Stimulated activated CD8-positive, alpha-beta memory T cell treated with anti-CD3 and anti-CD28 coated beads, Interleukin-7, amount 100 ng/mL, for 24 hours (primary cell): ENCODE measurements around the gene CD81.
"Not testable (repeated sequence)": the region's sequence is repeated elsewhere in the genome, so short reads cannot be mapped to it uniquely, and the experiment has no call there.

Source experiments
- DNase-seq: peaks from one replicate; pipeline ENCODE4 v3.0.0-alpha.2; 2020; ENCODE audit warnings: low read depth

Gene CD81

DNA sequence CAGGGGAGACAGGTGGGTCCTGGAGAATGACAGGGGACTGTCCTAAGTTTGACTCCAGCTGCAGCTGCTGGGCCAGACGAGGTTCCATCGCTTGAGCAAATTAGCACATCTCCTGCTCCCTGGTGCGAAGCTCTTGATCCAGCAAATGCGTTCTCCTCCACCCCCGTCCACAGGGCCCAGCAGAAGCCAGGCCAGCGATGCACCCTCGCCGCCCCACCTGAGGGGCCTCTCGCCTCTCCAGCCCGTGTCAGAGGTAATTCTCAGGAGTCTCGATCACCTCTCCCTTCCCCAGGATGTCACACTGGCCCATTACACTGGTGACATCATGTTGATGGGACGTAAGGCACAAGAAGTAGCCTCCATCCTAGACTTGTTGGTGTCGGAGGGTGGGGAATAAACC, 19.5 kb upstream of the CD81 start:
- DNase-seq: not testable (repeated sequence)

DNA sequence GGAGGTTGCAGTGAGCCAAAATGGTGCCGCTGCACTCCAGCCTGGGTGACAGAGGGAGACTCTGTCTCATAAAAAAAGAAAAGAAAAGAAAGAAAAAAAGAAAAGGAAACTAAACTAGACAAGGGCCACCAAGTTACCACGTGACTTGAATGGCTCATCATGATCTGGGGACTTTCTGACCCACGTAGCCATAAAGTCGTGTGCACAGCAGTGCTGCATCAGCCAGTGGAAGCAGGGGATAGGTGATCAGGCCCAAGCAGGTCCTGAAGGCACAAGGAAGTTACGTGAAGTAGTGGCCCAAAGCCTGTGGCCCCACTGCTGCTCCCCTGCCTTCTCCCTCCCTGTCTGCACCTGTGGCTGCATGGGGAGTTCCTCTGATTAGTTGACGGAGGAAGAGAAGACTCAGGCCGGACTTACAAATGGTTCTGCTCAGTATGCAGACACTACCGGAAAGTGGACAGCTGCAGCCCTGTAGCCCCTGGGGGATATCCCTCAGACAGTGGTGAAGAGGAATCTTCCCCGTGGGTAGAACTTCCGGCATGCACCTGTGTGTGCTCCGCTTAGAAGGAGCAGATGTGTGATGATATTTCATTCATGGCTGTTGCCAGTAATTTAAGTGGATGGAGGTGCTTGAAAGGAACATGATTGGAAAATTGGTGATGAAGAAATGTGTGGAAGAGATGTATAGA, 18.2 kb upstream of the CD81 start:
- no peak for DNase-seq

DNA sequence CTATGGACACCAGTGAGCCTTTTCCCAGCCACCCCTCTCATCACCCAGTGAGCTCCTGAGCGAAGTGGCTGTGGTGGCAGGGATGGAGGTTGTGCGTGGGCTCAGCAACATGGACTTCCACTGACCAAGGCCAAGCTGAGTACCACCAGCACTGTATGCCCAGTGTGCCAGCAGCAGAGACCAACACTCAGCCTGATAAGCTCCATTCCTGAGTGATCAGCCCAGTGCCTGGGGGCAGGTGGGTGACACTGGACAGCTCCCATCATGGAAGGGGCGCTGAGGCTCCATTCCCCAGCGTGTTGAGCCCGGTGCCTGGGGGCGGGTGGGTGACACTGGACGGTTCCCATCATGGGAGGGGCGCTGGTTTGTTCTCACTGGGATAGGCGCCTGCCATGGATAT, 17.6 kb upstream of the CD81 start:
- no peak for DNase-seq

DNA sequence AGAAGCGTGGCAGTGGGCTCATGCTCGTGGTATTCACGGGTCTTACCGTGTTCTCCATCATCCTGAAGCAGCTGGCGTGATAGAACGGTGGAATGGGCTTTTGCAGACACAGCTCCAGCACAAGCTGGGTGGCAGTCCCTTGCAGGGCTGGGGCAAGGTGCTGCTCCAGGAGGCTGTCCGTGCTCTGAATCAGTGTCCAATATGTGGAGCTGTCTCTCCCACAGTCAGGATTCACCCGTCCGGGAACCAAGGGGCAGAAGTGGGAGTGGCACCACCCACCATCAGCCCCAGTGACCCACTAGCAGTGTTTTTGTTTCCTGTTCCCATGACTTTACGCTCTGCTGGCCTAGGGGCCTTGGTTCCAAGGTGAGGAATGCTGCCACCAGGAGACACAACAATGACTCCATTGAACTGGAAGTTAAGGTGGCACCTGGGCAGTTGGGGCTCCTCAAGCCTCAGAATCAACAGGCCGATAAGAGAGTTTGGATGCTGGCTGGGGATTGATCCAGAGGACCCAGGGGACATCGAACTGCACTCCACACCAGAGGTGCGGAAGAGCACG, 16.9 kb upstream of the CD81 start:
- DNase-seq: no peak

DNA sequence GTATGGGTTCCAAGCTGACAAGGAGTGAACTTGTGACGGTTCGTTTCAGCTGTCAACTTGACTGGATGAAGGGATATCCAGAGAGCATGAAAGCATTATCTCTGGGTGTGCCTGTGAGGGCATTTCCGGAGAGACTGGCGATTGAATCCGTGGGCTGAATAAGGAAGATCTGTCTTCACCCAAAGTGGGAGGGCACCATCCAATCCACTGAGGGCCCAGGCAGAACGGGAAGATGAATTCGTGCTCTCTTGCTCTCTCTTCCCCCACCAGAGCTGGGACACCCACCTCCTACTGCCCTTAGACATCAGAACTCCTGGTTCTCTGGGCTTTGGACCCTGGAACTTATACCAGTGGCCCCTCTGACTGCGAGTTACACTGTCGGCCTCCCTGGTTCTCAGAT, 15.5 kb upstream of the CD81 start:
- no peak for DNase-seq

DNA sequence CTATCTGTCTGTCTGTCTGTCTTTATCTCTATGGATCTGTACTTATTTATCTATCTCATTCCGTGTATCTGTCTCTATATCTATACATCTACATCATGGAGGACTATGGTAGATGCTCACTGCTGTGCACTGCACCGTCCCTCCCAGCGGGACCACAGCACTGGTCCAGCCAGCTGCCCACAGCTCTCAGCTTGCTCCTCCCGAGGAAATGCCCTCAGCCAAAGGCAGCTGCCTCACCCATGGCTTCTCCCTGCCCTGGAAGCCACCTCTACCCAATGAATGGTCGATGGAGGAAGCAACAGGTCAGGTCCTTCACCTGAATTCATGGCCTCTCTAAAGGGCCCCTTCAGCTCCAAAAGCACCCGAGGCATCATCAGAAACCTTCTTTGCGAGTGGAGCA, 14.7 kb upstream of the CD81 start:
- no peak for DNase-seq

DNA sequence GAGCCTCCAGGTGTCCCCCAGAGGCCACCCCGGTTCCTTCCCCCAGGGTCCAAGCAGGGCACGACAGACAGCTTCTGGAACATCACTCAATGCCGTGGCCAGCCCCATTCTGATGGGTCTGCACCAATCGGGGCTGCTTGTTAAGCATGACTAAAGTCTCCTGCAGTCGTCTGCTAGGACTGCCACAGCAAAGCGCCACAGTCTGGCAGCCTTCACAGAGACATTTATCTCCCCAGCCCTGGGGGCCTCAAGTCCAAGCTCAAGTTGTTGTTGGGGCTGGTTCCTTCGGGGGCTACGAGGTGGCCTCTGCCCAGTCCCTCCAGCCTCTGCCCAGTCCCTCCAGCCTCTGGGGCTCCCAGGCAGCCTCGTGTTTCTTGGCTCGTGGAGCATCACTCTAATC, 14.0 kb upstream of the CD81 start:
- DNase-seq: no peak

DNA sequence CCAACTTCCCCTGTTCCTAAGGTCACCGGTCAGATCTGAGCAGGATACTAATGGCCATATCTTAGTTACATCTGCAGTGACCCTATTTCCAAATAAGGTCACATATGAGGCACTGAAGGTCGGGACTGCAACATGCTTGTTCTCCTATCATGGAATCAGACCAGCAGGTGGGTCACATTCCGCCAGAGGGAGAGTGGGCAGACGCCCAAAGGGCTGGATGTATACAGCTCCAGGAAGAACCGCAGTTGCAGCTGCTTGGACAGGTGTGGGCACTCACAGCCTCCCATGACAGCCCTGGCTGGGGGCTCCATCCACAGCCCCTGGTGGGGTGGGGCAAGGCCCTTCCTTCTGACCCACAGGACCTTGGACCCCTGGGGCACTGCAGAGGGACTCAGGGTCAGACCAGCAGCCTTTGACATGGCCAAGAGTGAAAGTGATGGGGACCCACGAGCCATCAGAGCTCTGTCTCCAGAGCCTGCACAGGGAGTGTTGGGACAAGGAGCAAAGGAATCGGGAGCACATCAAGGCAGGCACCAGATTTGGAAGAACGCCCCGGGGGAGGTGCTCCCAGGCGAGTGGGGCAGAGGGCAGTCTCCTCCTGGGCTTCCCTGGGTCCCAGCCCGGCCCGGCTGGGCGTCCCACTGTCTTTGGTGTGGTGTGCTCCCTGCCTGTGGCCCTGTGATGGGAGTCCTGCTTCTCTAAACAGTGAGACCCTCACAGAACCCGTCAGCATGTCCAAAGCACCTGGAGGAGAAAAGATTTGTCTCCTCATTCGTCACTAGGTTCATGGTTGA, 13.3 kb upstream of the CD81 start:
- no peak for DNase-seq

DNA sequence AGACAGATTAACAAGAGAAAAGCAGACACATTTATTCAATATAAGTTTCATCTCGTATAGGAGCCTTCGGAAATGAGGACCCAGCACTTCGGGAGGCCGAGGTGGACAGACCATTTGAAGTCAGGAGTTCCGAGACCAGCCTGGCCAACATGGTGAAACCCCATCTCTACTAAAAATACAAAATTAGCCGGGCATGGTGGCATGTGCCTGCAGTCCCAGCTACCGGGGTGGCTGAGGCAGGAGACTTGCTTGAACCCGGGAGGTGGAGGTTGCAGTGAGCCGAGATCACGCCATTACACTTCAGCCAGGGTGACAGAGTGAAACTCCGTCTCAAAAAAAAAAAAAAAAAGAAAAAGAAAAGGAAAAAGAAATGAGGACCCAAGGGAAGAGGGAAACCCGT, 12.7 kb upstream of the CD81 start:
- DNase-seq: not testable (repeated sequence)

DNA sequence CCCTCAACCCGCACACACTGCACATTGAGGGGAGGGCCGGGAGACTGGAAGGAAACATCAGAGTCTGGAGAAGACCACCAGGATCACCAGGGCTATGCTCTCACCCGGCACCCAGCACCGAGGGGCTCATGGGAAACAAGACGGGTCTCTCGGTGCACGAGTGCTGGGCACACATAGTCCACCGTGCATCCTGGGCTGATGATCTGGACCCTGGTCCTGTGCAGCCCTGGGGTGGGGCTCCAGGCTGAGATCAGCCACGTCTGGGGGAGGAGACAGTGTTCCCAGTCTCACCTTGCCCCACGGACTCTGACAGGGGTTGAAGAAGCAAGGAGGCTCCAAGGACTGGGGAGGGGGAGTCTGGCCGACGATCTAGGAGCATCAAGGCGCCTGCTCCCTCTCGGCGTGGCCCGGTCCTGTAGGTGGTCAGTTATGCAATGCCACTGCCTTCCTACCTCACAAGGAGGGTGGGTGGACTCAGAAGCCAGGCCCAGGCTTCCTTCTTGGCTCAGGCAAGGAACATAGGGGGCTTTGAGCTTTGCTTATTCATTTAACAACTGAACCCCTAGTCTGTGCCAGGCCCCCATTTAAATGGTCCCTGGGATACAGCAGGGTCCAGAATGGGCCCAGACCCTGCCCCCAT, 11.4 kb upstream of the CD81 start:
- no peak for DNase-seq

DNA sequence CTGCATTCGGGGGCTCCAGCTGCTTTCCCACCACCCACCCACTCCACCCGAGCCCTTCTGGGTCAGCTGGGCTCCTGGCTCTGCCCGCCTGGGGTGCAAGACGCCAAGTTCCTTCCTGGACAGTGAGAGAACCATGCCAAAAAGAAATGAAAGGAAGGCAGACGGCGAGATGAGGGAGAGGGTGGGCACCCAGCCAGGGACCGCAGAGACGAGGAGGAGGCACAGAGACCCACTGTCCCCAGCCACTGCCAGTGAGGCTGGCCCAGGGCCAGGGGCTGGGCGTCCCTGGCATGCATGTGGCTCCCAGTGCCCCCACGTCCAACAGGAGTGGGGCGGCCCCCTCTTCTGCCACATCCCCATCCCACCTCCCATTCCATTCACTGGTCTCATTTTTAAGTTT, 10.8 kb upstream of the CD81 start:
- DNase-seq: no peak

DNA sequence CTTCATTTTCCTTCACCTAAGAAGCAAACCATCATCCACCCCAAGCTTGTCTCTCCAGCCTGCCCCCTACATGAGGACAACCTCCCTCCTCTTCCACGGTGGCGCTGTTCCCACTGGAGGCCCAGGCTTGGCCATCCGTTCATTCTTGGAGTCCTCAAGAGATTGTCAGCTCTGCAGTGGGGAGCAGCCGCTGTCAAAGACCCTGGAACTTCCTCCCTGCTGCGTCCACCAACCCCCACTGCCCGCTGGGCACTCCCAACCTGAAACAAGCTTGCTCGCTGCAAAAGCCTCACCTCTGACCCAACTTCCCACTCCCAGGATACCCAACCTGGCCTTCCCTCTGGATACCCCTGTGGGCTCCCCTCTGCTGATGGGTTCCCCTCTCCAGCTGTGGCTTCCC, 10.4 kb upstream of the CD81 start:
- DNase-seq: no peak

DNA sequence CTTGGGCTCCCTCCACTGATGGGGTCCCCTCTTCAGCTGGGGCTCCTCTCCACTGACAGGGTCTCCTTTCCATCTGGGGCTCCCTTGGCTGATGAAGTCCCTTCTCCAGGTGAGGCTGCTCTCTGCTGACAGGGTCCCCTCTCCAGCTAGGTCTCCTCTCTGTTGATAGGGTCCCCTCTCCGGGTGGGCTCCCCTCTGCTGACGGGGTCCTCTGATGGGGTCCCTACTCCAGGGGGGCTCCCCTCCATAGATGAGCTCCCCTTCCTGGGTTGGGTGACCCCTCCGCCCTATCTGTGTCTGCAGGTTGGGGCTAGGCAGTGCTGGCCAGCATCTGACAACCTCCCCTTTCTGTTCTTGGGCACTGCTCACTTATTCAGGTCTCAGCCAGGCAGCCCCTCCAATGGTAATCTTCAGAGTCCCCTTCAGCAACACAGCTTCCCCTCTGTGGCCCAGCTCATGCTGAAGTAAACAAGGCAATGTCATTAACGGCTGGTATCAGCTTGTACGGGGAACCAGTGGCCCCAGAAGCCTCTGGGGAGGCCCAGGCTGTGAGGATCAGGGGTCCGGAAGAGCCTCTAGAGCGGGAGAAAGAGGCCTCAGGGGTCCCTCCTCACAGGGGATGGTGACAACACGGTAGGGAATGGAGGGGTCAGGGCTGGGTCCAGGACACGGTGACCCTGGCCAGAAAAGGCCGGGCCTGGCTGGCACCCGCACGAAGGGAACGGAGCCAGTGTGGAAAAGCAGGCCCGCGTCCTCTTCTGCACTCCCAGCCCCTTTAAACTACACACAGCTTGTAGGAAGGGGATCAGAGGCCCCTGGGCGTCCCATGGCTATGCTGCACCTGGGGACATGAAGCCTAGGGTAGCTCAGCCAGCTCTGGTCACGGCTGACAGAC, 9.6 kb upstream of the CD81 start:
- no peak for DNase-seq

DNA sequence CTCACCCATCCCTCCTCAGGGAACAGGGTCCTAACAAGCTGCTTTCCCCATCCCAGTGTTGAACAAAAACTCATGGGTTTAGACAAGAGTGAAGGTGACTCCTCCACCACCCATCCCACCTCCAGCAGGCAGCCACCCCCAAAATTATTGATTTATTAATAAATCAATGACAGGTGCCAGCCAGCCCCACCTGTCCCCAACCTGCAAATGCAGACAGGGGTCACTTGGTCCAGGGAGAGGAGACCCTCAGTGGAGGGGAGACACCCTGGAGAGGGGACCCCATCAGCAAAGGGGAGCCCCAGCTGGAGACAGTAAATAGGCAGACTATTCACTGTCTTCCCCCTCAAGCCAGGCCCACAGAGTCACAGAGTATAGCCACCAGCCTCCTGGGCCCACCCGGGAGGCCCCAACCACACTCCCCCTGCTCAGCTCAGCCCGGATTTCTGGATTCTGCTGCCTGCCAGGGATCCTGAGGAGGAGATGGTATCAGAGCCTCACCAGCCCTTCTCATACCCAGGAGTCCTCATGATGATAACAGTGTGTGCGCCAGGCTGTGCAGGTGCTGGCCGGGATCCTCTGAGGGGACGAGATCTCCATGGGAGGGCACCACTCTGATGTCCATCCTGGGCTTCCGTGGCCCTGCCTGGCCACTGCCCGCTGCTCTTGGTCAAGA, 8.8 kb upstream of the CD81 start:
- no peak for DNase-seq

DNA sequence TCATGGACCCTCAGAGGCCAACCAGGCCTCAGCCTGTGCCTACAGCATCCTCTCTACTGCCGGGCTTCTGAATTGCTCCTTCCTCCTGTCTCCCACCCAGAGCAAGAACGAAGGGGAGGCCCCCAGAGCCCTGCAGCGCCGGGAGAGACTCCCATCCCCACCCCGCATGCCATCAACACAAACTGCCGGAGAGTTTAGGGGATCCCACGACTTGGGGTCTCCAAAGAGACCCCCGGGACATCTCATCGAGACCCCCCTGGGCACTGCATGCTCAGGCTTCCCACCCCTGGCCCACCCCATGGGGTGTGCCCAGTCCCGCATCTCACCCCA, 8.3 kb upstream of the CD81 start:
- DNase-seq: no peak

DNA sequence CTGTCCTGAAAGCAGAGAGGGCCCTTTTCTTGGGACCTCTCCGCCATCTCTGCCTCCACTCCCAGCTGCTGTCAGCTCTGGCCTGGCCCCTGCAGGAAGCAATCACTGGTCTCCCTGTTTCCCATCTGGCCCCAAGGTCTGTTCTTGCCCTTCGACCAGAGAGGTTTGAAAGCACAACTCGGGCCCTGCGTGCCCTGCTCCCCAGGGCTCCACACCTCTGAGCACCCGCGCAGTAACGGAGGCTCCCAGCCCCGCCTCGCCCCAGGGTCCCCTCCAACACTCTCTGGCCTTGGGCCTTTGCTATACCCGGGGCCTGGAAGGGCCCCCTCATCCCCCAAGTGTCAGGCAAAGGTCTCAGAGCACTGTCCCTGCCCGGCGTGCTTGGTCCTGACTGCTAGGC, 7.8 kb upstream of the CD81 start:
- DNase-seq: no peak

DNA sequence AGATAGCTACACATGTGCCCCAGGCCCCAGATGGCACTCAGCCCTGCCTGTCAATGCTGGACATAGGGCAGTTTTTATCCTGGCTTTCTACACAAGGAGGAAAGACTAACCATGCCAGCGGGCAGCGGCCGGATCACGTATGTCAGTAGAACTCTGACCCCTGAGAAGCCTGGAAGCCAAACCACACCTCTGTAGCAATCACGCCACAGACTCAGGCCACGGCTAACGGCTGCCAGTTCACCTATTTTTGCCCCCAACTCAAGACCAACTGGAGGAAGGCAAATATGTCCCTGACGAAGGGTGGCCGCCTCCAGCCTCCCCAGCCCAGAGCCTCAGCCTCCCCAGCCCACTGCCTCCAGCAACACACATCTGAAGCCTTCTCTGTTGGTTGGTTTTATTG, 7.2 kb upstream of the CD81 start:
- no peak for DNase-seq

DNA sequence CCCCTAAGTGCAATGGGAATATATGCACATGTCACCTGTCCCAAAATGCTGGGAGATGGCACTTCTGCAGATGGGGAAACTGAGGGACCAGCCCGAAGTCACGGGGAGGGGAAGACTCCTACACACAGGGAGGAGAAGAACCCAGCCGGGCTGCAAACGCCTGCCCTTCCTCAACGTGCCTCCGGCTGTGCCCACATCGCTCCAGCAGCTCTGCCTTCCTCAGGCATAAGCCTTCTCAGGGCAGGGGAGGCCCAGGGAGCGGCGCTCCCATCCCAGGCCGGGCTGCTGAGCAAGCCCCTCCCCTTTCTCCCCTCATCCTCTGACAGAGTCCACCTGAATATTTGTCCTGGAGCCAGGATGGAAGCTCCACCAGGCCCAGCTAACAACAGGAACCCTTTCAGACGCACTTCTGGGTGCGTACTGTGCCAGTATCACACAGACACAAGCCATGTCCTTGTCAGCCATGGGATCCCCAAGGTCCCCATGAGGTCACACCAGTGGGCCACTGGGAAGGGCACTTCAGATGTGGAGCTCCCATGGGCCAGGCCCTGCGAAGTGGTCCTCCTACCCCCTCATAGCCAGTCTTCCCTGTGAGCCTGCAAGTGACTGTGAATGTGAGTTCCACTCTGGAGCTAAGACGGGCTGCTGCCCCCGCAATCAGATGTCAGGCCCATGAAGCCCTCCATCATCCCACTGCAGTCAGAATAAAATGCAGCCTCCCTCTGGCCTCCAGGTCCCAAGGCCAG, 2.5 kb upstream of the CD81 start:
- DNase-seq: no peak

DNA sequence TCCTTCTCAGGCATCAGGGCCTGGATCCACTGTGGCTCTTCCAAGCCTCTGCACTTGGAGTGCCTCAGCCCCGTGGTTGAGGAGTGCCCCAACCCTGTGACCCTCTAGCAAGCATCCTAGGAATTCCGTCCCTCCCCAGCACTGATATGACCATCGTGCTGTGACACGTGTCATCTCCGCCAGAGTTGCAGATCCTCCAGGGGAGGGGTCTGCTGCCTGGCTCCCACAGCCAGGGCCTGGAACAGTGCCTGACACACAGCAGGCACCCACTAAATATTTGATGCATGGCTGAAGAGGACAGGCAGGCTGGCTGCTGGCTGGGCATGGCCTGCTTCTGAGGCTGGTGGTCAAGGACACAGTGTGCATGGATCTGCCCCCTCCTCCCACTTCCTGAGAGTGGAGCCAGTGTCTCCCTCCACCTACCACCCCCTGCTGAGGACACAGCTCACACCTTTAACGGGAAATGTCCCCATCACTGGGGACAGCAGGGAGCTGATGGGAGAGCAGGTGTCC, 1.7 kb upstream of the CD81 start:
- no peak for DNase-seq

DNA sequence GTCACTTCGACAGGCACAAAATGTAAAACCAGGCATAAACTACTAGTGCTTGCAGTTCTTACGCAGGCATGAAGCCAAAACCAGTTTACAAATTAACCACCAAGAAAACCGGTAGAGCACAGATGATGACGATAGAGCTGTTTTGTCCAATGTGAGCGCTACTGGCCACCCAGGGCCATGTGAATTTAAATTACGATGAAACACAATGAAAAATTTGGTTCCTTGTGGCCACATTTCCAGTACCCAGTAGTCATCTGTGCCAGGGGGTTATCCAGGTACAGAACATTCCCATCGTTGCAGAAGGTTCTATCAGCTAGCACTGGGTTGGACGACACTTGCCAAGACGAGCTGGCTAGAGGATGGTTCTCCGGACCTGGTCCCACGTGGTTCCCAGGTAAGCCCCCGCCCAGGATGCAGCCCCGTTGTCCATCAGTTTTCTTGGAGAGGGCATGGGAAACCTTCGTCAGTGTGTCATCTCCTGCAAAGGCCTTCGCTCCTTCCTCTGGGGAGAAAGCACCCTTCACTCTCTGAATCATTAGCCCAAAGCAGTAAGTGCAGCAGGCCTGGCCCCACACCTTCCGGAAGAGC, 1.1 kb upstream of the CD81 start:
- no peak for DNase-seq
